GM23338 (cell line): ENCODE measurements around the gene PARVG. TPM values are rescaled to one million over a fixed set of nuclear protein-coding genes. Genes with fewer than 3 reads are reported as not detected.

Source experiments
- ATAC-seq: fragments of 200-7000 bp; cut with Tn5 transposase; 3 replicates; pipeline ENCODE4 v1.9.1; 2020
- DNase-seq: peaks from one replicate; pipeline ENCODE4 v3.0.0-alpha.2; 2015; ENCODE audit warnings: low spot score
- H2AFZ ChIP-seq: fragments of 200-600 bp; sonication (generic); 2 replicates; pipeline ENCODE4 v1.8.0; 2016; ENCODE audit warnings: antibody characterized with exemption, mild to moderate bottlenecking, moderate library complexity
- H3F3A ChIP-seq: fragments of 200-600 bp; sonication (generic); replicated peaks from 2 replicates; pipeline ENCODE4 v1.8.0; 2017; ENCODE audit warnings: antibody characterized with exemption, mixed run types, low read depth
- H3K27ac ChIP-seq: fragments of 200-600 bp; sonication (generic); 2 replicates; pipeline ENCODE4 v1.6.1; 2016; ENCODE audit warnings: low read depth
- H3K27me3 ChIP-seq: fragments of 200-600 bp; sonication (generic); 2 replicates; pipeline ENCODE4 v1.8.0; 2016; ENCODE audit warnings: mild to moderate bottlenecking, mixed run types, moderate library complexity; ENCODE audit not compliant: insufficient read depth
- H3K36me3 ChIP-seq: fragments of 200-600 bp; sonication (generic); 2 replicates; pipeline ENCODE4 v1.8.0; 2016; ENCODE audit warnings: mild to moderate bottlenecking; ENCODE audit not compliant: insufficient read depth
- H3K4me1 ChIP-seq: fragments of 200-600 bp; sonication (generic); 2 replicates; pipeline ENCODE4 v1.8.0; 2016; ENCODE audit warnings: mild to moderate bottlenecking, moderate library complexity; ENCODE audit not compliant: insufficient read depth
- H3K4me2 ChIP-seq: fragments of 200-600 bp; sonication (generic); 2 replicates; pipeline ENCODE4 v1.7.1; 2017; ENCODE audit warnings: mixed run types
- H3K4me3 ChIP-seq: fragments of 200-600 bp; sonication (generic); 2 replicates; pipeline ENCODE4 v1.6.1; 2016; ENCODE audit warnings: mixed run types
- H3K79me2 ChIP-seq: fragments of 200-600 bp; sonication (generic); replicated peaks from 2 replicates; pipeline ENCODE4 v1.8.0; 2017; ENCODE audit warnings: mild to moderate bottlenecking; ENCODE audit not compliant: insufficient read depth
- H3K9me2 ChIP-seq: fragments of 200-600 bp; sonication (generic); 2 replicates; pipeline ENCODE4 v1.8.0; 2017; ENCODE audit not compliant: insufficient read depth
- H4K20me1 ChIP-seq: fragments of 200-600 bp; sonication (generic); replicated peaks from 2 replicates; pipeline ENCODE4 v1.8.0; 2017; ENCODE audit warnings: mild to moderate bottlenecking; ENCODE audit not compliant: insufficient read depth
- H3K27ac Mint-ChIP-seq: 2 replicates; pipeline ENCODE4 v1.8.0; 2020; ENCODE audit warnings: inconsistent platforms, mild to moderate bottlenecking, moderate library complexity, mixed read lengths
- H3K27me3 Mint-ChIP-seq: 3 replicates; pipeline ENCODE4 v1.8.0; 2022; ENCODE audit warnings: low read depth, mild to moderate bottlenecking, moderate library complexity, mixed read lengths, inconsistent platforms; ENCODE audit not compliant: insufficient read depth, poor library complexity
- H3K36me3 Mint-ChIP-seq: 3 replicates; pipeline ENCODE4 v1.8.0; 2021; ENCODE audit warnings: low read depth, mild to moderate bottlenecking, inconsistent platforms, moderate library complexity, mixed read lengths
- H3K4me1 Mint-ChIP-seq: 3 replicates; pipeline ENCODE4 v1.8.0; 2020; ENCODE audit warnings: mild to moderate bottlenecking, inconsistent platforms, mixed read lengths
- H3K4me3 Mint-ChIP-seq: 3 replicates; pipeline ENCODE4 v1.8.0; 2021; ENCODE audit warnings: moderate library complexity, mild to moderate bottlenecking, inconsistent platforms, mixed read lengths
- H3K9me3 Mint-ChIP-seq: 3 replicates; pipeline ENCODE4 v1.8.0; 2020; ENCODE audit warnings: moderate library complexity, mild to moderate bottlenecking, inconsistent platforms, mixed read lengths
- CREB1 ChIP-seq: fragments of 250-450 bp; sonication (Bioruptor Pico); IDR thresholded peaks from 2 replicates; pipeline ENCODE4 v1.5.0; 2020; ENCODE audit warnings: low read depth, mild to moderate bottlenecking, moderate library complexity
- EZH2 ChIP-seq: fragments of 200-600 bp; sonication (generic); IDR thresholded peaks from one replicate; pipeline ENCODE4 v1.8.0; 2017; ENCODE audit warnings: antibody characterized with exemption, mild to moderate bottlenecking, low read depth; ENCODE audit not compliant: unreplicated experiment
- NANOG ChIP-seq: IDR thresholded peaks from 2 replicates; pipeline ENCODE4 v1.6.1; 2016; ENCODE audit warnings: antibody characterized with exemption, borderline replicate concordance
- polyA plus RNA-seq: library from polyadenylated mRNA; unstranded; fragments of >200 nt; fragmentation: Nextera tagmentation; extraction: Ambion mirVana; gene quantifications from 2 replicates; pipeline ENCODE4 v1.2.1, GENCODE V29; 2016
- total RNA-seq: library from RNA; depleted of rRNA; stranded (reverse); fragments of >200 nt; shearing (Covaris generic); gene quantifications from 2 replicates; pipeline ENCODE4 v1.2.3, GENCODE V29; 2014
- TF ChIP-seq, protein P1 (sequence below): IDR thresholded peaks from one replicate; pipeline ENCODE4 v1.6.1; 2018; ENCODE audit warnings: antibody characterized with exemption; ENCODE audit not compliant: unreplicated experiment
- TF ChIP-seq, protein P2 (sequence below), 2 experiments: fragments of 200-600 bp in 1 of 2; sonication (generic) in 1 of 2; conservative IDR thresholded peaks; 2 replicates each; pipeline versions ENCODE4 v1.5.1 to v1.6.1; 2016 to 2017; ENCODE audit warnings: antibody characterized with exemption in 2 of 2, low read depth in 2 of 2, mild to moderate bottlenecking in 2 of 2, moderate library complexity in 1 of 2

PARVG gene
- total and polyA plus RNA-seq, 2 experiments from 2014 or later: 0.14 to 0.31 TPM

DNA sequence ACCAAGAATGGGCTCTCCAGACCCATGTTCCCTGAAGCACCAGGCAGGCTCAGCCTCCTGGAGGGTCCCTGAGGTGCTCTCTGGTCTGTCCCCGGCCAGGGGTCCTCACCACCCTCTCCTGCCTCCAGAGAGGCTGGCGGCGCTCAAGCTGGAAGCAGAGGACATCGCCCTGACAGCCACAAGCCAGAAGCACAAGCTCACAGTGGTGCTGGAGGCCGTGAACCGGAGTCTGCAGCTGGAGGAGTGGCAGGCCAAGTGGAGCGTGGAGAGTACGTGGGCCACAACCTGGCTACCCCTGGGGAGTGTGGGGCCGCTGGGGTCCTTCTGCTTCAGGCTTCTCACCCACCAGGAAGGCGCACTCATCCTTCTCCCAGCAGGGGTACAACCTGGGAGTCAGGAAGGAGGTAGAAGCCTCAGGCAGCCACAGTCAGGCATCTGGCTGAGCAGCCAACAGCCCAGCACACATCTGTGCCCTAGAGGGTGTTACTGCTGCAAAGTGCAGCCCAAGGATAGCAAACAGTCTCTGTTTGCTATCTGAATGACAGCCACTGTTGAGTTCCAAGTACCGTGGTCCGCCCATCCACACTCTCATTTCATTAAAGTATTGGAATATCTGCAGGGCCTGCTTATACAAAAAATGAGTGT is 8.4 kb downstream of the PARVG start:
- H3K27ac Mint-ChIP-seq: no peak overlapping the region
- Histone ChIP-seq H3K36me3 (no peaks in the 10 kb centered on the region), H3K9me2 (no peaks in the 10 kb centered on the region), H3K4me2 (no peak overlapping the region), H3K27me3 (no peaks in the 10 kb centered on the region), H3K4me1 (no peaks in the 10 kb centered on the region), H3K79me2 (no peaks in the 10 kb centered on the region), H3K4me3 (no peak overlapping the region), H3F3A (no peaks in the 10 kb centered on the region), H3K27ac (no peak overlapping the region), H4K20me1 (no peaks in the 10 kb centered on the region), H2AFZ (no peak overlapping the region)
- H3K36me3 Mint-ChIP-seq: no peaks in the 10 kb centered on the region; the same call in 2 of the 3 replicates
- no peaks in the 10 kb centered on the region for H3K4me1 Mint-ChIP-seq
- H3K9me3 Mint-ChIP-seq: peaks cover 4% of the 10 kb centered on the region; the same call in 1 of the 3 replicates
- no peak for ATAC-seq
- H3K4me3 Mint-ChIP-seq: no peak overlapping the region
- no peak for DNase-seq
- H3K27me3 Mint-ChIP-seq: peaks cover 10% of the 10 kb centered on the region
- TF ChIP-seq EZH2 (no peak), NANOG (no peak), CREB1 (no peak)
- TF ChIP-seq, protein P1, sequence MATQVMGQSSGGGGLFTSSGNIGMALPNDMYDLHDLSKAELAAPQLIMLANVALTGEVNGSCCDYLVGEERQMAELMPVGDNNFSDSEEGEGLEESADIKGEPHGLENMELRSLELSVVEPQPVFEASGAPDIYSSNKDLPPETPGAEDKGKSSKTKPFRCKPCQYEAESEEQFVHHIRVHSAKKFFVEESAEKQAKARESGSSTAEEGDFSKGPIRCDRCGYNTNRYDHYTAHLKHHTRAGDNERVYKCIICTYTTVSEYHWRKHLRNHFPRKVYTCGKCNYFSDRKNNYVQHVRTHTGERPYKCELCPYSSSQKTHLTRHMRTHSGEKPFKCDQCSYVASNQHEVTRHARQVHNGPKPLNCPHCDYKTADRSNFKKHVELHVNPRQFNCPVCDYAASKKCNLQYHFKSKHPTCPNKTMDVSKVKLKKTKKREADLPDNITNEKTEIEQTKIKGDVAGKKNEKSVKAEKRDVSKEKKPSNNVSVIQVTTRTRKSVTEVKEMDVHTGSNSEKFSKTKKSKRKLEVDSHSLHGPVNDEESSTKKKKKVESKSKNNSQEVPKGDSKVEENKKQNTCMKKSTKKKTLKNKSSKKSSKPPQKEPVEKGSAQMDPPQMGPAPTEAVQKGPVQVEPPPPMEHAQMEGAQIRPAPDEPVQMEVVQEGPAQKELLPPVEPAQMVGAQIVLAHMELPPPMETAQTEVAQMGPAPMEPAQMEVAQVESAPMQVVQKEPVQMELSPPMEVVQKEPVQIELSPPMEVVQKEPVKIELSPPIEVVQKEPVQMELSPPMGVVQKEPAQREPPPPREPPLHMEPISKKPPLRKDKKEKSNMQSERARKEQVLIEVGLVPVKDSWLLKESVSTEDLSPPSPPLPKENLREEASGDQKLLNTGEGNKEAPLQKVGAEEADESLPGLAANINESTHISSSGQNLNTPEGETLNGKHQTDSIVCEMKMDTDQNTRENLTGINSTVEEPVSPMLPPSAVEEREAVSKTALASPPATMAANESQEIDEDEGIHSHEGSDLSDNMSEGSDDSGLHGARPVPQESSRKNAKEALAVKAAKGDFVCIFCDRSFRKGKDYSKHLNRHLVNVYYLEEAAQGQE: no peak

DNA sequence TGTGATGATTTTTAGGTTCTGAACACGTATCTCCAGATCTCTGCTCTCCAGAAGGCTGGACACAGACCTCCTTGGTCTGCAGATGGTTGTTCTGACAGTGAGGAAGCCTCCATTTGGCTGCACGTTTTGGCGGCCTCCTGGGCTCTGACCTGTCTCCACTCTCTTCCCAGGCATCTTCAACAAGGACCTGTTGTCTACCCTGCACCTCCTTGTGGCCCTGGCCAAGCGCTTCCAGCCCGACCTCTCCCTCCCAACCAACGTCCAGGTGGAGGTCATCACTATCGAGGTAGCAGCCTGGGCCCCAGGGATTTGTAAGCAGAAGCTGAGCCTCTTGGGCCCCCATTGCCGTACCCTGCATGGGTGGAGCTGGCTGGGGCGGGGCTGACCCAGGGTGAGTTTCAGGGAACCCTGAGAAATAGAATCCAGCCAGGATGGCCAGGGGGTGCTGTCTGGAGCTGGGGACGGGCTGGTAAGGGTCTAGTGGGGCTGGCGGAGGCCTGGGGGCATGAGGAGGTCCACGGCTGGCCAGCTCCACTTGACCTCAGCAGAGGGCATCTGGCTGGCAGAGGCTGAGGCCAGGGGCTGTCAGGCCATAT is 9.8 kb downstream of the PARVG start:
- peak overlapping the region; percentile 56; the same call in 1 of the 2 replicates for H2AFZ ChIP-seq
- no peak overlapping the region for H3K4me2 ChIP-seq
- no peaks in the 10 kb centered on the region for H3K79me2 ChIP-seq
- Mint-ChIP-seq H3K27ac (no peak overlapping the region), H3K9me3 (peaks cover 4% of the 10 kb centered on the region; the same call in 1 of the 3 replicates), H3K4me1 (no peaks in the 10 kb centered on the region), H3K27me3 (peaks cover 12% of the 10 kb centered on the region), H3K36me3 (no peaks in the 10 kb centered on the region; the same call in 2 of the 3 replicates), H3K4me3 (no peak overlapping the region)
- ATAC-seq (no peak), DNase-seq (no peak)
- no peaks in the 10 kb centered on the region for H3F3A ChIP-seq
- H3K9me2 ChIP-seq: no peaks in the 10 kb centered on the region
- H3K4me1 ChIP-seq: no peaks in the 10 kb centered on the region
- no peaks in the 10 kb centered on the region for H3K36me3 ChIP-seq
- TF ChIP-seq, protein P2, sequence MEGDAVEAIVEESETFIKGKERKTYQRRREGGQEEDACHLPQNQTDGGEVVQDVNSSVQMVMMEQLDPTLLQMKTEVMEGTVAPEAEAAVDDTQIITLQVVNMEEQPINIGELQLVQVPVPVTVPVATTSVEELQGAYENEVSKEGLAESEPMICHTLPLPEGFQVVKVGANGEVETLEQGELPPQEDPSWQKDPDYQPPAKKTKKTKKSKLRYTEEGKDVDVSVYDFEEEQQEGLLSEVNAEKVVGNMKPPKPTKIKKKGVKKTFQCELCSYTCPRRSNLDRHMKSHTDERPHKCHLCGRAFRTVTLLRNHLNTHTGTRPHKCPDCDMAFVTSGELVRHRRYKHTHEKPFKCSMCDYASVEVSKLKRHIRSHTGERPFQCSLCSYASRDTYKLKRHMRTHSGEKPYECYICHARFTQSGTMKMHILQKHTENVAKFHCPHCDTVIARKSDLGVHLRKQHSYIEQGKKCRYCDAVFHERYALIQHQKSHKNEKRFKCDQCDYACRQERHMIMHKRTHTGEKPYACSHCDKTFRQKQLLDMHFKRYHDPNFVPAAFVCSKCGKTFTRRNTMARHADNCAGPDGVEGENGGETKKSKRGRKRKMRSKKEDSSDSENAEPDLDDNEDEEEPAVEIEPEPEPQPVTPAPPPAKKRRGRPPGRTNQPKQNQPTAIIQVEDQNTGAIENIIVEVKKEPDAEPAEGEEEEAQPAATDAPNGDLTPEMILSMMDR (conservative IDR thresholded peaks at IDR 0.05; ENCODE audit: low read depth in 2 of 2): no peak
- no peak for TF ChIP-seq CREB1
- H3K27ac ChIP-seq: no peak overlapping the region
- no peak overlapping the region for H3K4me3 ChIP-seq
- H3K27me3 ChIP-seq: no peaks in the 10 kb centered on the region
- no peaks in the 10 kb centered on the region for H4K20me1 ChIP-seq
